MV-4-11 (cell line): ENCODE data around the gene ATAD3B.
A peak's percentile ranks its signal among the peaks of the same experiment; 100 is the strongest.
"Not testable (repeated sequence)": the region's sequence is repeated elsewhere in the genome, so short reads cannot be mapped to it uniquely, and the experiment has no call there.

Source experiments
- DNase-seq: peaks from one replicate; lab custom pipeline; 2025; lab: John Stamatoyannopoulos, UW

ATAD3B gene

DNA sequence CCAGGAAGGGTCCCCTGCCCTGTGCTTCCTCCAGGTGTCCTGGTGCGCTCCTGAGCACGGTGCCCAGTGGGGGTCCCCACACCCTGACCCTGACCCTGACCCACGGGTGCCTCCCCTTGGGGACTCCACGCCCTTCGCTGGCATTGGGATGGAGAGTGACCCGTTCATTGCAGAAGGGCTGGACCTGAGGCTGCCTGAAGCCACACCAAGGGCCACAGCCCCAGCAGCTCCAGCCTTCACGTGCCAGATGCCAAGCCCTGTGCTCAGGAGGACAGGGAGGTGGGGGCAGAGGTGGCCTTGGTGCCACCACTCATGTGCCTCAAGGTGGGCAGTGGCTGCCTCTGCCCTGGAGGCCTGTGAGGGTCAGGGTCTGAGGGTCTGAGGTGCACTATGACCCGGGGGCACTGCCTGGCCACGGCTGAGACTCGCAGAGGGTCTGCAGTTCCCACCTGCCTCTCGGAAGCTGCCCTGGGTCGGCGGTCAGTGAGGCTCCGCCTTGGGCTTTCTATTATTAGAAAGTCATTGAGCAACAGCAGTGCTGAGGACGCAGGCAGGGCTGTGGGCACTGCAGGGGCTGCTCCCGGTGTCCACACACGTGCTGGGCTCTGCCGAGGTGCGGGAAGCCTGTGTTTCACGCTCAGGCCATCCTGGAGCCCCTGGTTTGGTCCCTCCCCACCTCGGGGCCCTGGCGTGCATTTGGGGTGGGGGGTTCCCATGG is 61.8 kb downstream of the ATAD3B start:
- not testable (repeated sequence) for DNase-seq

DNA sequence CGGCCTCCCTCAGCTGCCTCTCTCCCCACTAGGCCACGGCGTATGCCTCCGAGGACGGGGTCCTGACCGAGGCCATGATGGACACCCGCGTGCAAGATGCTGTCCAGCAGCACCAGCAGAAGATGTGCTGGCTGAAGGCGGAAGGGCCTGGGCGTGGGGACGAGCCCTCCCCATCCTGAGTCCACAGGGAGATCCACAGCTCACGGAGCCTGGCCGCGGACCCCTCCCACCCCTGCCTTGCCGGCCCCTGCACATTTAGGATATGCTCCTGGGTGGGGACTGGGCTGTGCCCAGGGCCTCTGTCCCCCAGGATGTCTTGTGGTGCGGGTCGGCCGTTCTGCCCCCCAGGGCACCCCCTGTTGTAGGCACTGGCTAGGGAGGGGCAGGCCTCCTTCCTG is 62.3 kb downstream of the ATAD3B start:
- DNase-seq, result not testable (repeated sequence)

DNA sequence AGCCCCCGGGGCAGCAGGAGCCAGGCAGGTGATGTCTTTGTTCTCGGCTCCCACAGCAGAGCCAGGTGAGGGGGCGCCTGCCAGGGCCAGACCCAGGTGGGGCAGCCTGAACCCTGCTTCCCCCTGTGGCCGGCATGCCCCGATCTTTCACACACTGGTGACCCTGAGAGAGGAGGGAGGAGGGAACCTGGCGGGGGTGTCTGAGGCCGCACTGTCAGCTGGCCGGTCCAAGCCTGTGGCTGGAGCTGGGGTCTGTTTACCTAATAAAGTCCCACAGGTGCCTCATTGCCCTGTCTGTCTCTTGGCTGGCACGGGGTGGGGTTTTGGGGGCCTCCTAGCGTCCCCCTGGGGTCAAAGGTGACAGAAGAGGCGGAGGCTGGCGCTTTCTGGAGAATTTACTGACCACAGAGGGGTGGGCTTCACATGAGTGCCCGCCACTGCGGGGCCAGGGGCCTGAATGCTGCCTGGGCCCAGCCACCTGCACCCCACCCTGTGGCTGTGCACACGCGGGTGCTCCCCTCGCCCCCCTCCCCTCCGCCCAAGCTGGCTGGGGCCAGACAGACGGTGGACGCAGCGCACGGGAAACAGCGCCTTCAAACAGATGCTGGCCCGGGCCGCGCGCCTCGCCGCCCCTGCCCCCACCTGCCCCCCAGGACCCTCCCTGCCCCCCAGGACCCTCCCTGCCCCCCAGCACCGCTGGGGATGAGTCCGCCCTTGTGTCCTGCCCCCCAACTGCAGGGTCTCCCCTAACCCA is 63.0 kb downstream of the ATAD3B start:
- no peak for DNase-seq

GRCh38 chr1:1535201-1536018 is 63.8 kb downstream of the ATAD3B start:
- DNase-seq, result no peak

- DNase-seq, result no peak
Measured at GRCh38 chr1:1536019-1536937, 64.7 kb downstream of the ATAD3B start.

DNA sequence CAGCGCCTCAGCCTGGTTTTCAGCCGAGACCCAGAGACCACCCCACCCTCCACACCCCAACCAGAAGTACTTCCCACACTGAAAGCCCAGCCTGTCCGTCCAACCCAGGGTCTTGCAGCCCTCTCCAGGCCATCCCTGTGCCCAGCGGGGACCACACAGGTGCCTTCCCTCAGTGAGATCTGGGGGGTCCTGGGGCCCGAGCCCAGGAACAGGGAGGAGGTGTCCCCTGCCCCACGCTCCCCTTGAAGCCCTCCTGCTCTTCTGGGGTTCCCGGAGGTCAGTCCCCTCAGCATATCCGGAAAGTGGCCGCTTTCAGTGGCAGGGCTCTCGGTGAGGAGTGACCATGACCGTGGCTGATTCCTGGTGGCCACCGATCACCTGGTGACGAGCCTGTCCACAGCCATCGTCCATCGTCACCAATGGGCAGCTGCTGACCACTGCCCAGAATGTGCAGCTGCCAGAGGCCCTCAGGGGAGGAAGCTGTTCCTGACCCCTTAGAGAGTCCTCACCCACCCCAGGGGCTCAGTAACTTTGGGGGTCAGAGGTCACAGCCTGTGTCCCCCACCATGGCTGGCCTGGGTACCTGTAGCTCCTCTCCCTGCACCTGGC is 65.5 kb downstream of the ATAD3B start:
- DNase-seq, result no peak

GRCh38 chr1:1537626-1538250 is 66.2 kb downstream of the ATAD3B start:
- no peak for DNase-seq

DNA sequence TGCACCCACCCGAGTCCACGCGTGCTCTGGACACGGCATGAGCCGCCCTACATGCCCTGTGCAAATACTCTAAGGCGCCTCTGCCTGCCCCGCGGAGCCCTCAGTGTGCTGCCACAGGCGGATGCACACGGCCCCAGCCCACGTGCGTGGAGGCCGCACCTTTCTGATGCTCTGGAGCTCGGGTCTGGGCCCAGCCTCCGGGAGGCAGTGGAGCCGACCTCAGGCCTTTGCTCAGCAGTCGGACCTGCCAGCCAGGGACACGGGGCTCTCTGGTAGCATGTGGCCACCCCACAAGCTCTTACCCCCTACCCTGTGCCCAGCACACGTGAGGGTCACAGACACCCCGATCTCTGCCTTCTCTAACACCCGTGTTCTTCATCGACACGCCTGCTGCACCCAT is 66.8 kb downstream of the ATAD3B start:
- no peak for DNase-seq

DNA sequence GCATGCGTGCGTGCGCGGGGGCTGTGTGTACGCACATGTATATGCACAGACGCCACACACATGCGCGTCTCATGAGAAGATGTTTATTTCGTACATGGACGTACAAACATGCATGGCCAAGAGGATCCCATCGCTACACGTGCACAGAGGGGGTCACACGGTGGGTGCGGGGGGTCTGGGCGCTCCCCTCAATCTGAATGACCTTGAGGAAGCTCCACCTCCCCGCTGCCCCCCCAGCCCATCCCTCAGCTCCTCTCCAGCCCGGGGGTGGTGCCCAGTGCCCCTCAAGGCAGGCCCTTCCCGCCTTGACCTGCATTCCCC is 67.4 kb downstream of the ATAD3B start:
- no peak for DNase-seq

- DNase-seq, result no peak
Measured at GRCh38 chr1:1539310-1540089, 67.9 kb downstream of the ATAD3B start.

DNA sequence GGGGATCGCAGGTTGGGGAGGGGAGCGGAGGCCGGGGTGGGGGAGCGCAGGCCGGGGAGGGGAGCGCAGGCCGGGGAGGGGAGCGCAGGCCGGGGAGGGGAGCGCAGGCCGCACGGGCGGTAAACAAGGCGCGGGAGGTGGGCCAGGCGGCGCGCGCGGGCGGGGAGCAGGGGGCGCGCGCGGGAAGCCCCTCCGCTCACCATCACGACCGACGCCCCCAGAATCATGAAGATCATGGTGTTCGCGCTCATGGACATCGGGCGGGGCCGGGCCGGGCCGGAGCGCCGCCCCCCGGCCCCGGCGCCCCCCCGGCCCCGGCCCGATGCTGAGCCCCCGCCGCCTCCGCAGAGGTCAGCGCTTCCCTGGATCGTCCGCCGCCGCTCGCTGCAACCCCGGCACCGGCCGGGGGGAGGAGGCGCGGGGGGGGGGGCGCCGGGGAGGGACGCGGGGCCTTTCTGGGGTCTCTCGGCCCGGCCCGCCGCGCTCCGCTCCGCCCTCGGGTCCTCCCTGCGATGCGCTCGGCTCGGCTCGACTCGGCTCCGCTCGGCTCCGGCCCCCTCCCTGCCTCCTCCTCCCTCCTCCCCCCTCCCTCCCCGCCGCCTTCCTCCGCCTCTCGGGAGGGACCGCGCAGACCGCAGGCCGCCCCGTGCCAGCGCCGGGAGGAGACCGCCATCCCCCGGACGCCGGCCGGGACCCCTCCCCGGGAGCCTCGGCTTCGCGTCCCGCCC is 68.7 kb downstream of the ATAD3B start, which contains the start of gene TMEM240:
Gene TMEM240, minus strand, starts transcription at position 535 of the 728 bp plus-strand sequence. Its CDS starts 278 bp downstream, at position 257.
- DNase-seq, result no peak

- DNase-seq, result no peak
Measured at GRCh38 chr1:1540818-1541628, 69.5 kb downstream of the ATAD3B start.

GRCh38 chr1:1541956-1542765 is 70.6 kb downstream of the ATAD3B start:
- DNase-seq, result no peak

DNA sequence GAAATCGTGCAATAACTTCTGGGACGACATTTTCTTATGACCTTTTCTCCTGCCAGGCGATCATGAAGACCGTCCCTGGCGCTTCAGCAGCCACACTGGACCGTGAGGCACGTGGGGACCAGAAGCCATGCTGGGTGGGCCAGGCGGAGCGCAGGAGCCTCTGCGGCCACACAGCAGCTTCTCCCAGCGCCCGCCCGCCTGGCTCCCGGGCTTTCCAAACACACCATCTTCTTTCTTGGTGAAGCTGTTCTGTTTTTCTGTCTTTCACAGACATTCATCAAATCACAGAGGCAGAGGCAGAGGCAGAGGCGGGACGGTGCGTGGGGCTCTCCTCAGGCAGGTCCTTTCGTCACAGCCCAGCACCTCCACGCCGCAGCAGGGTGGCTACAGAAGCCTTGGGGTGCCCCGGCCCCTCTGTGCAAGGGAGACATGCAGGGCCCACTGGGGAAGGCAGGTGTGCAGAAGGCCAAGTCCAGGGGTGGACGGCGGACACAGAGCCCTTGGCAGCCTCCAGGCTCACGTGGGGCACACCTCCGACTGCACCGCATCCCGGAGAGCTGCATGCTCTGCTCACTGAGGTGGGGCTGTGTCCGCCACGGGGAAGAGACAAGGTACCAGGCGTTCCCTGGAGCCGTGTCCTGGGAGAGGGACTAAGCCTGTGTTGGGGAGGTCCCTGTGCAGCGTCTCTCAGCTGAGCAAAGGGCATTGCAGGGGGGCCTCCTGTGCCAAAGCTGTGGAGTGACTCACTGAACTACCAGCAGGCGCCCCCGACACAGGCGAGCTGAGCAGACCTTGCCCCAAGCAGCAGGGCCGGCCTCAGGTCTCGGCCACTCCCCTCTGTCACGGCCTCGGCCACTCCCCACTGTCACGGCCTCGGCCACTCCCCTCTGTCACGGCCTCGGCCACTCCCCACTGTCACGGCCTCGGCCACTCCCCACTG is 71.5 kb downstream of the ATAD3B start:
- no peak for DNase-seq

DNA sequence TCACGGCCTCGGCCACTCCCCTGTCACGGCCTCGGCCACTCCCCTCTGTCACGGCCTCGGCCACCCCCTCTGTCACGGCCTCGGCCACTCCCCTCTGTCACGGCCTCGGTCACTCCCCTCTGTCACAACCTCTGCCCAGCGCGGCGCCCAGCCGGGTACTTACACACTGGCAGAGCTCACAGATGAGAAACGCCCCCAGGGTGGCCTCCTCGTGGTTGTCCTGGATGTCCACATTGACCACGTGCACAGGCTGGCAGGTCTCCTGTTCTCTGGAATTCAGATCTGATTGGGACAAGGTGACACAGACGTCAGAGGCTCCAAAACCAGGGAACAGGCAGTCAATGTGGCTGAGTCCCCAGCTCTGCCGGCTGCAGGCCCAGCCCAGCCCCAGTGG is 72.1 kb downstream of the ATAD3B start:
- DNase-seq, result peak; percentile 32

GRCh38 chr1:1544544-1544943 is 73.0 kb downstream of the ATAD3B start:
- DNase-seq, result no peak
